ENCODE measurements around the gene ATAD3A. TPM values are rescaled to one million over a fixed set of nuclear protein-coding genes. Genes with fewer than 3 reads are reported as not detected.
A peak's percentile ranks its signal among the peaks of the same experiment; 100 is the strongest.
"Not testable (repeated sequence)": the region's sequence is repeated elsewhere in the genome, so short reads cannot be mapped to it uniquely, and the experiment has no call there.

Gene ATAD3A
- total RNA-seq, 2 experiments from 2014 or later: 17.0 to 19.5 TPM

GRCh38 chr1:1517973-1518620 is 6.1 kb downstream of the ATAD3A start:
- Mint-ChIP-seq H3K27me3 (no peaks in the 10 kb centered on the region), H3K27ac (no peak overlapping the region), H3K9me3 (no peaks in the 10 kb centered on the region), H3K4me1 (ENCODE audit: low read depth) (no peaks in the 10 kb centered on the region), H3K36me3 (ENCODE audit: low read depth) (peaks cover 15% of the 10 kb centered on the region), H3K4me3 (peak overlapping the region; percentile 15)
- H3K27me3 ChIP-seq (ENCODE audit: control insufficient read depth in 1 of 2, insufficient read depth in 2 of 2, low read length in 2 of 2): no peaks in the 10 kb centered on the region
- H3K4me1 ChIP-seq (ENCODE audit: insufficient read depth, low read length): peaks cover 4% of the 10 kb centered on the region
- H3K9me3 ChIP-seq (ENCODE audit: control insufficient read depth in 1 of 2, insufficient read depth in 1 of 2, low read length in 2 of 2): no peaks in the 10 kb centered on the region
- peaks cover 23% of the 10 kb centered on the region for H3K36me3 ChIP-seq (ENCODE audit: insufficient read depth, low read length)
- DNase-seq (peak in 1 of 14 experiments; percentile 34), ATAC-seq (ENCODE audit: poor library complexity) (no peak)
- ChIA-PET CTCF (no interaction called here), POLR2A (no interaction called here)
- H3K4me3 ChIP-seq (ENCODE audit: low read length): no peak overlapping the region
- intact Hi-C loops (cut with DNase I, micrococcal nuclease): no loop called here
- H3K27ac ChIP-seq (ENCODE audit: low read depth in 1 of 2, low read length in 2 of 2): no peak overlapping the region
- no peak for TF ChIP-seq CTCF (IDR thresholded peaks at IDR 0.05)

GRCh38 chr1:1518621-1519007 is 6.7 kb downstream of the ATAD3A start:
- H3K9me3 ChIP-seq (ENCODE audit: control insufficient read depth in 1 of 2, insufficient read depth in 1 of 2, low read length in 2 of 2); ATAC-seq (ENCODE audit: poor library complexity); H3K4me3 ChIP-seq (ENCODE audit: low read length); H3K9me3 Mint-ChIP-seq; H3K4me1 ChIP-seq (ENCODE audit: insufficient read depth, low read length); H3K27me3 Mint-ChIP-seq; H3K4me3 Mint-ChIP-seq; POLR2A ChIA-PET; CTCF ChIA-PET; H3K27ac Mint-ChIP-seq; H3K27me3 ChIP-seq (ENCODE audit: control insufficient read depth in 1 of 2, insufficient read depth in 2 of 2, low read length in 2 of 2); H3K4me1 Mint-ChIP-seq (ENCODE audit: low read depth); intact Hi-C loops (cut with DNase I, micrococcal nuclease); H3K27ac ChIP-seq (ENCODE audit: low read depth in 1 of 2, low read length in 2 of 2); DNase-seq: not testable (repeated sequence)
- H3K36me3 Mint-ChIP-seq (ENCODE audit: low read depth): peaks cover 15% of the 10 kb centered on the region
- peaks cover 23% of the 10 kb centered on the region for H3K36me3 ChIP-seq (ENCODE audit: insufficient read depth, low read length)

GRCh38 chr1:1519805-1520505 is 8.0 kb downstream of the ATAD3A start:
- CTCF ChIA-PET; H3K4me3 Mint-ChIP-seq; H3K4me1 Mint-ChIP-seq (ENCODE audit: low read depth); H3K9me3 Mint-ChIP-seq; intact Hi-C loops (cut with DNase I, micrococcal nuclease); H3K9me3 ChIP-seq (ENCODE audit: control insufficient read depth in 1 of 2, insufficient read depth in 1 of 2, low read length in 2 of 2); H3K4me3 ChIP-seq (ENCODE audit: low read length); ATAC-seq (ENCODE audit: poor library complexity); POLR2A ChIA-PET; DNase-seq; H3K4me1 ChIP-seq (ENCODE audit: insufficient read depth, low read length); H3K27ac Mint-ChIP-seq; H3K27me3 Mint-ChIP-seq; H3K27me3 ChIP-seq (ENCODE audit: control insufficient read depth in 1 of 2, insufficient read depth in 2 of 2, low read length in 2 of 2); H3K27ac ChIP-seq (ENCODE audit: low read depth in 1 of 2, low read length in 2 of 2): not testable (repeated sequence)
- H3K36me3 ChIP-seq (ENCODE audit: insufficient read depth, low read length): peaks cover 23% of the 10 kb centered on the region
- peaks cover 14% of the 10 kb centered on the region for H3K36me3 Mint-ChIP-seq (ENCODE audit: low read depth)

GRCh38 chr1:1521331-1521730 is 9.4 kb downstream of the ATAD3A start:
- DNase-seq (no peak), ATAC-seq (ENCODE audit: poor library complexity) (no peak)
- Mint-ChIP-seq H3K27ac (no peak overlapping the region), H3K27me3 (no peaks in the 10 kb centered on the region), H3K36me3 (ENCODE audit: low read depth) (peaks cover 8% of the 10 kb centered on the region), H3K4me1 (ENCODE audit: low read depth) (no peaks in the 10 kb centered on the region), H3K4me3 (no peak overlapping the region), H3K9me3 (no peaks in the 10 kb centered on the region)
- no peaks in the 10 kb centered on the region for H3K9me3 ChIP-seq (ENCODE audit: control insufficient read depth in 1 of 2, insufficient read depth in 1 of 2, low read length in 2 of 2)
- H3K36me3 ChIP-seq (ENCODE audit: insufficient read depth, low read length): peaks cover 27% of the 10 kb centered on the region
- no peaks in the 10 kb centered on the region for H3K4me1 ChIP-seq (ENCODE audit: insufficient read depth, low read length)
- intact Hi-C loops (cut with DNase I, micrococcal nuclease): no loop called here
- no peak overlapping the region for H3K4me3 ChIP-seq (ENCODE audit: low read length)
- ChIA-PET POLR2A (no interaction called here), CTCF (no interaction called here)
- no peak for TF ChIP-seq CTCF (IDR thresholded peaks at IDR 0.05)
- H3K27me3 ChIP-seq (ENCODE audit: control insufficient read depth in 1 of 2, insufficient read depth in 2 of 2, low read length in 2 of 2): no peaks in the 10 kb centered on the region
- no peak overlapping the region for H3K27ac ChIP-seq (ENCODE audit: low read depth in 1 of 2, low read length in 2 of 2)

GRCh38 chr1:1522536-1522935 is 10.6 kb downstream of the ATAD3A start:
- CTCF ChIA-PET; H3K4me3 Mint-ChIP-seq; H3K27me3 Mint-ChIP-seq; H3K9me3 ChIP-seq (ENCODE audit: control insufficient read depth in 1 of 2, insufficient read depth in 1 of 2, low read length in 2 of 2); H3K4me3 ChIP-seq (ENCODE audit: low read length); POLR2A ChIA-PET; H3K4me1 Mint-ChIP-seq (ENCODE audit: low read depth); H3K27ac Mint-ChIP-seq; H3K27ac ChIP-seq (ENCODE audit: low read depth in 1 of 2, low read length in 2 of 2); H3K27me3 ChIP-seq (ENCODE audit: control insufficient read depth in 1 of 2, insufficient read depth in 2 of 2, low read length in 2 of 2); ATAC-seq (ENCODE audit: poor library complexity); H3K9me3 Mint-ChIP-seq; intact Hi-C loops (cut with DNase I, micrococcal nuclease); DNase-seq; H3K4me1 ChIP-seq (ENCODE audit: insufficient read depth, low read length): not testable (repeated sequence)
- peaks cover 28% of the 10 kb centered on the region for H3K36me3 ChIP-seq (ENCODE audit: insufficient read depth, low read length)
- H3K36me3 Mint-ChIP-seq (ENCODE audit: low read depth): peaks cover 13% of the 10 kb centered on the region

GRCh38 chr1:1523226-1523625 is 11.3 kb downstream of the ATAD3A start:
- H3K27ac Mint-ChIP-seq; H3K27ac ChIP-seq (ENCODE audit: low read depth in 1 of 2, low read length in 2 of 2); DNase-seq; H3K4me1 ChIP-seq (ENCODE audit: insufficient read depth, low read length); H3K27me3 Mint-ChIP-seq; POLR2A ChIA-PET; H3K4me1 Mint-ChIP-seq (ENCODE audit: low read depth); ATAC-seq (ENCODE audit: poor library complexity); H3K36me3 Mint-ChIP-seq (ENCODE audit: low read depth); H3K4me3 Mint-ChIP-seq; intact Hi-C loops (cut with DNase I, micrococcal nuclease); H3K9me3 Mint-ChIP-seq; H3K27me3 ChIP-seq (ENCODE audit: control insufficient read depth in 1 of 2, insufficient read depth in 2 of 2, low read length in 2 of 2); H3K4me3 ChIP-seq (ENCODE audit: low read length); H3K9me3 ChIP-seq (ENCODE audit: control insufficient read depth in 1 of 2, insufficient read depth in 1 of 2, low read length in 2 of 2); CTCF ChIA-PET: not testable (repeated sequence)
- peaks cover 25% of the 10 kb centered on the region for H3K36me3 ChIP-seq (ENCODE audit: insufficient read depth, low read length)

All from CD4-positive, alpha-beta T cell (primary cell).